K562 (cell line): ENCODE results near the gene CELA3B. TPM values are rescaled to one million over a fixed set of nuclear protein-coding genes. Genes with fewer than 3 reads are reported as not detected.

Source experiments
- ARID4B ChIP-seq: sonication (generic); formaldehyde crosslinking; IDR thresholded peaks from 2 replicates; pipeline ENCODE4 v1.8.0; 2022; ENCODE audit warnings: mild to moderate bottlenecking, missing genetic modification reagents
- CBX2 ChIP-seq: fragments of 200-600 bp; sonication (generic); IDR thresholded peaks from one replicate; pipeline ENCODE4 v1.6.1; 2012; ENCODE audit warnings: mild to moderate bottlenecking, low read length, inconsistent platforms; ENCODE audit not compliant: insufficient read depth, poor library complexity, severe bottlenecking
- ELF2 ChIP-seq: fragments of 250-450 bp; sonication (Bioruptor Pico); IDR thresholded peaks from 2 replicates; pipeline ENCODE4 v1.5.0; 2021; ENCODE audit warnings: mild to moderate bottlenecking
- GTF2A2 ChIP-seq: IDR thresholded peaks from 2 replicates; pipeline ENCODE4 v1.6.1; 2016; ENCODE audit warnings: mild to moderate bottlenecking, missing genetic modification characterization, missing compliant biosample characterization
- GTF2B ChIP-seq: IDR thresholded peaks from 2 replicates; pipeline ENCODE4 v1.6.1; 2011; ENCODE audit not compliant: insufficient read length; ENCODE audit errors: extremely low read depth
- HOXB6 ChIP-seq: fragments of 250-450 bp; sonication (Bioruptor Pico); IDR thresholded peaks from 2 replicates; pipeline ENCODE4 v1.5.1; 2022; ENCODE audit warnings: mild to moderate bottlenecking, borderline replicate concordance
- KDM5B ChIP-seq: fragments of 200-600 bp; sonication (generic); IDR thresholded peaks from 2 replicates; pipeline ENCODE4 v1.6.1; 2012; ENCODE audit warnings: low read depth, mild to moderate bottlenecking, moderate library complexity, low read length, control low read depth, inconsistent platforms; ENCODE audit not compliant: insufficient replicate concordance
- KLF16 ChIP-seq: IDR thresholded peaks from 2 replicates; pipeline ENCODE4 v1.6.1; 2016; ENCODE audit warnings: antibody characterized with exemption
- NELFE ChIP-seq: IDR thresholded peaks from 2 replicates; pipeline ENCODE4 v1.6.1; 2011; ENCODE audit warnings: mild to moderate bottlenecking; ENCODE audit not compliant: insufficient read depth, insufficient read length
- NR4A1 ChIP-seq, 2 experiments: fragments of 250-450 bp in 1 of 2; fragments of 450-650 bp in 1 of 2; sonication (Bioruptor Pico) in 1 of 2; IDR thresholded peaks; 2 replicates each; pipeline versions ENCODE4 v1.4.0 to v1.6.1; 2016 to 2020; ENCODE audit warnings: mild to moderate bottlenecking in 2 of 2, missing compliant biosample characterization in 1 of 2, missing genetic modification characterization in 1 of 2, moderate library complexity in 1 of 2
- POLR2AphosphoS5 ChIP-seq: IDR thresholded peaks from 2 replicates; pipeline ENCODE4 v1.6.1; 2011; ENCODE audit warnings: mild to moderate bottlenecking, low read depth, low read length, moderate library complexity; ENCODE audit not compliant: control insufficient read depth, insufficient read depth
- POLR2B ChIP-seq: fragments of 450-650 bp; IDR thresholded peaks from 2 replicates; pipeline ENCODE4 v1.6.1; 2018; ENCODE audit warnings: low read depth; ENCODE audit not compliant: partially characterized antibody
- SMAD3 ChIP-seq: fragments of 450-650 bp; formaldehyde crosslinking; conservative IDR thresholded peaks from 2 replicates; pipeline ENCODE4 v1.4.0; 2020; ENCODE audit warnings: mild to moderate bottlenecking
- SOX6 ChIP-seq: fragments of 450-650 bp; IDR thresholded peaks from 2 replicates; pipeline ENCODE4 v1.6.1; 2014; ENCODE audit warnings: mild to moderate bottlenecking
- STAT5A ChIP-seq: IDR thresholded peaks from 2 replicates; pipeline ENCODE4 v1.6.1; 2012; ENCODE audit warnings: low read length, inconsistent platforms, borderline replicate concordance
- ZBTB1 ChIP-seq: sonication (generic); formaldehyde crosslinking; IDR thresholded peaks from 2 replicates; pipeline ENCODE4 v1.8.1; 2023; ENCODE audit warnings: missing genetic modification reagents, low read depth, mild to moderate bottlenecking, borderline replicate concordance
- ZFP91 ChIP-seq: sonication (generic); formaldehyde crosslinking; IDR thresholded peaks from 2 replicates; pipeline ENCODE4 v1.8.0; 2022; ENCODE audit warnings: mild to moderate bottlenecking, missing genetic modification reagents
- ZNF57 ChIP-seq: fragments of 450-650 bp; formaldehyde crosslinking; IDR thresholded peaks from 2 replicates; pipeline ENCODE4 v1.4.0; 2020; ENCODE audit warnings: mild to moderate bottlenecking, moderate library complexity
- ZNF830 ChIP-seq: fragments of 250-450 bp; sonication (Bioruptor Pico); IDR thresholded peaks from 2 replicates; pipeline ENCODE4 v1.5.0; 2021; ENCODE audit warnings: mild to moderate bottlenecking
- polyA plus RNA-seq, 8 experiments: library from polyadenylated mRNA; depleted of rRNA in 4 of 8; stranded (reverse) in 5 of 8; unstranded in 3 of 8; fragments of >200 nt; fragmentation: Nextera tagmentation in 2 of 8; fragmentation: Illumina TruSeq in 1 of 8; extraction: Ambion mirVana in 2 of 8; extraction: Trizol in 1 of 8; gene quantifications; 2 replicates each; pipeline versions ENCODE4 v1.2.1 to v1.2.3, GENCODE V29; 2011 to 2014; ENCODE audit warnings: inconsistent platforms in 1 of 8, missing spikeins in 1 of 8
- total RNA-seq, 7 experiments: library from RNA; depleted of rRNA in 6 of 7; stranded (reverse); fragments of >200 nt in 6 of 7; fragmentation: Illumina TruSeq in 2 of 7; extraction: Trizol in 2 of 7; gene quantifications; 2 replicates each; pipeline versions ENCODE4 v1.2.1 to v1.2.3, GENCODE V29; 2011 to 2021; ENCODE audit warnings: low replicate concordance in 1 of 7

Gene CELA3B
- total and polyA plus RNA-seq, 9 of the 15 experiments (the other 6 are each of a cell fraction or from before 2014, with no cell fraction given), result 3.1 TPM; not detected in 8

- TF ChIP-seq ARID4B (CRISPR knock-in tag), result peak; percentile 37; the same call in 1 of the 2 replicates
- no peak for TF ChIP-seq ZNF57 (CRISPR knock-in tag)
- no peak for TF ChIP-seq ZFP91 (CRISPR knock-in tag)
- TF ChIP-seq POLR2B, result peak; percentile 94
- no peak for TF ChIP-seq SMAD3 (CRISPR knock-in tag)
- no peak for TF ChIP-seq NELFE
- TF ChIP-seq NR4A1 (CRISPR knock-in tag; IDR thresholded peaks at IDR 0.05), result 0 out of 2 replicates have a peak, but pooled peaks have one; percentile 70
- TF ChIP-seq NR4A1 (tag; IDR thresholded peaks at IDR 0.05), result no peak; the same call in 1 of the 2 replicates
- TF ChIP-seq GTF2A2 (tag), result peak; percentile 17; the same call in 1 of the 2 replicates
- TF ChIP-seq KDM5B, result peak; percentile 99
- 0 out of 2 replicates have a peak, but pooled peaks have one; percentile 37 for TF ChIP-seq KLF16
- no peak for TF ChIP-seq ZBTB1 (CRISPR knock-in tag)
- TF ChIP-seq HOXB6 (CRISPR knock-in tag), result no peak
- no peak for TF ChIP-seq STAT5A
- TF ChIP-seq ELF2 (CRISPR knock-in tag), result peak; percentile 72; the same call in 1 of the 2 replicates
- peak; percentile 83 for TF ChIP-seq SOX6
- TF ChIP-seq ZNF830, result peak; percentile 92; the same call in 1 of the 2 replicates
- TF ChIP-seq POLR2AphosphoS5, result peak; percentile 86
- TF ChIP-seq GTF2B, result peak; percentile 47
- no peak for TF ChIP-seq CBX2
These were observed 48.7 kb downstream of the CELA3B start (continued) for GRCh38 chr1:22025368-22026155.
